ENCODE measurements around the gene PDS5B. TPM values are rescaled to one million over a fixed set of nuclear protein-coding genes. Genes with fewer than 3 reads are reported as not detected.

The PDS5B gene
- total RNA-seq, 1 experiment from 2014 or later: 26.5 TPM

- TF ChIP-seq ZBTB33 (IDR thresholded peaks at IDR 0.05; ENCODE audit: extremely low read depth, insufficient replicate concordance, low read length) (no peak), ZFX (IDR thresholded peaks at IDR 0.05) (no peak), YY1 (IDR thresholded peaks at IDR 0.05; ENCODE audit: extremely low read depth, insufficient replicate concordance, low read depth, low read length) (no peak)
Observed at GRCh38 chr13:32779119-32779518, 192.9 kb downstream of the PDS5B start (continued).

GRCh38 chr13:32781906-32782305, 195.7 kb downstream of the PDS5B start:
- Histone ChIP-seq H3K36me3 (ENCODE audit: control insufficient read depth in 1 of 2, insufficient read depth in 2 of 2, low read length in 2 of 2) (no peaks in the 10 kb centered on the region), H3K9me2 (ENCODE audit: insufficient read depth) (no peaks in the 10 kb centered on the region), H3K4me3 (replicated peaks in 1 of 2; ENCODE audit: low read depth in 1 of 2, low read length in 2 of 2) (no peak overlapping the region), H3K4me2 (ENCODE audit: low read length) (no peak overlapping the region), H2AFZ (ENCODE audit: low read depth, low read length, poor library complexity, severe bottlenecking) (no peak overlapping the region), H3K9me3 (ENCODE audit: control insufficient read depth in 1 of 2, insufficient read depth in 1 of 2, low read depth in 1 of 2, low read length in 2 of 2) (no peaks in the 10 kb centered on the region), H3K27me3 (ENCODE audit: insufficient read depth, low read length) (no peaks in the 10 kb centered on the region), H3K79me2 (ENCODE audit: insufficient read depth, low read length) (no peaks in the 10 kb centered on the region), H3K9ac (ENCODE audit: low read length) (no peak overlapping the region), H3K27ac (ENCODE audit: low read depth, low read length) (no peak overlapping the region), H3K4me1 (ENCODE audit: control insufficient read depth in 1 of 2, insufficient read depth in 2 of 2, low read length in 2 of 2) (no peaks in the 10 kb centered on the region), H4K20me1 (ENCODE audit: insufficient read depth) (no peaks in the 10 kb centered on the region)
- DNase-seq (ENCODE audit: low read depth, low spot score) (no peak), ATAC-seq (no peak)
- POLR2A ChIA-PET: no interaction called here
- RAD21 ChIA-PET (ENCODE audit: low non-redundant PET in 1 of 2, low total read pairs in 2 of 2, uncharacterized antibody in 2 of 2, unreplicated experiment in 2 of 2): no interaction called here
- intact Hi-C loops (cut with micrococcal nuclease): no loop called here
- no peak for TF ChIP-seq CTCF (IDR thresholded peaks at IDR 0.05 in 2 of 3, conservative IDR thresholded peaks at IDR 0.05 in 1 of 3; ENCODE audit: borderline replicate concordance in 1 of 3, insufficient read depth in 1 of 3, low read depth in 2 of 3, low read length in 2 of 3)
- TF ChIP-seq POLR2AphosphoS5 (IDR thresholded peaks at IDR 0.05; ENCODE audit: low read depth, low read length): no peak
- no peak for TF ChIP-seq REST (IDR thresholded peaks at IDR 0.05; ENCODE audit: low read depth)
- TF ChIP-seq EGR1 (IDR thresholded peaks at IDR 0.05; ENCODE audit: low read depth): no peak
- no peak for TF ChIP-seq FOSL1 (IDR thresholded peaks at IDR 0.05; ENCODE audit: low read depth)
- TF ChIP-seq POLR2A (IDR thresholded peaks at IDR 0.05; ENCODE audit: borderline replicate concordance, extremely low read depth, insufficient read depth, insufficient read length): no peak
- no peak for TF ChIP-seq YY1 (IDR thresholded peaks at IDR 0.05; ENCODE audit: extremely low read depth, insufficient replicate concordance, low read depth, low read length)
- no peak for TF ChIP-seq EZH2phosphoT487 (IDR thresholded peaks at IDR 0.05; ENCODE audit: borderline replicate concordance)
- no peak for TF ChIP-seq CEBPB (IDR thresholded peaks at IDR 0.05; ENCODE audit: low read depth)
- no peak for TF ChIP-seq MAX (IDR thresholded peaks at IDR 0.05)
- no peak for TF ChIP-seq ELF1 (IDR thresholded peaks at IDR 0.05; ENCODE audit: borderline replicate concordance, low read depth)
- TF ChIP-seq JUND (IDR thresholded peaks at IDR 0.05): no peak
- no peak for TF ChIP-seq EZH2 (IDR thresholded peaks at IDR 0.05)
- TF ChIP-seq TCF7L2 (IDR thresholded peaks at IDR 0.05; ENCODE audit: borderline replicate concordance, extremely low read depth, insufficient read depth, insufficient read length): no peak
- no peak for TF ChIP-seq RAD21 (IDR thresholded peaks at IDR 0.05; ENCODE audit: low read depth)
- TF ChIP-seq ZFX (IDR thresholded peaks at IDR 0.05): no peak
- no peak for TF ChIP-seq SIN3A (IDR thresholded peaks at IDR 0.05; ENCODE audit: low read depth)
- CTCF ChIA-PET: no interaction called here
- BruUV-seq (replicated peaks): no TSS peak

Measured in HCT116 (cell line).